GM12892 (cell line): ENCODE measurements around the gene TRIM52.

Source experiments
- POLR2A ChIP-seq: IDR thresholded peaks from 2 replicates; pipeline ENCODE4 v1.6.1; 2011; ENCODE audit warnings: low read depth, low read length, control low read depth
- POLR2AphosphoS5 ChIP-seq: IDR thresholded peaks from 2 replicates; pipeline ENCODE4 v1.6.1; 2011; ENCODE audit warnings: low read depth, low read length, control low read depth
- TAF1 ChIP-seq: IDR thresholded peaks from 2 replicates; pipeline ENCODE4 v1.6.1; 2011; ENCODE audit warnings: low read depth, mild to moderate bottlenecking, control low read depth, low read length, borderline replicate concordance

- TF ChIP-seq POLR2AphosphoS5 (no peak; the same call in 1 of the 2 replicates), TAF1 (no peak), POLR2A (peak; percentile 55)
Measured at GRCh38 chr5:181236954-181237641, 23.8 kb downstream of the TRIM52 start.
